ENCODE data around the gene FAM20A.

Gene FAM20A

DNA sequence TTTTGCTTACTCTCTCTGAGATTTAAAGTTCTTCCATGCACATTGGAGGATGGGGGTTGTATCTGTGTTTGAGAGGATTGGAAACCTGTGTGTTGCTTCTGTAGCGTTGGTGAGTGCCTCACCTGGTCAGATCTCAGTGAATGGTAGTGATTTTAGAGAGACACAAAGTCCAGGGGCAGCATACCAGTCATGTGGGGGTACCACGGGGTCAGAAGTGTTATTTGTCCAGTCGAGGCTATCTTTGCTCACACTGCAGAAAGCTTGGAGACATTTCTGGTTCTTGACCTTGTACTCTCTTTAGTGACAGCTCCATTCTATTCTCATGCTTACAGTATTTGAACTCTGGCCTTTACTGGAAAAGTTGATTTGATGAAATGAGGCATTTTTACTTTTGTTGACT lies 65.2 kb downstream of the FAM20A start:
- TF ChIP-seq, protein P1, sequence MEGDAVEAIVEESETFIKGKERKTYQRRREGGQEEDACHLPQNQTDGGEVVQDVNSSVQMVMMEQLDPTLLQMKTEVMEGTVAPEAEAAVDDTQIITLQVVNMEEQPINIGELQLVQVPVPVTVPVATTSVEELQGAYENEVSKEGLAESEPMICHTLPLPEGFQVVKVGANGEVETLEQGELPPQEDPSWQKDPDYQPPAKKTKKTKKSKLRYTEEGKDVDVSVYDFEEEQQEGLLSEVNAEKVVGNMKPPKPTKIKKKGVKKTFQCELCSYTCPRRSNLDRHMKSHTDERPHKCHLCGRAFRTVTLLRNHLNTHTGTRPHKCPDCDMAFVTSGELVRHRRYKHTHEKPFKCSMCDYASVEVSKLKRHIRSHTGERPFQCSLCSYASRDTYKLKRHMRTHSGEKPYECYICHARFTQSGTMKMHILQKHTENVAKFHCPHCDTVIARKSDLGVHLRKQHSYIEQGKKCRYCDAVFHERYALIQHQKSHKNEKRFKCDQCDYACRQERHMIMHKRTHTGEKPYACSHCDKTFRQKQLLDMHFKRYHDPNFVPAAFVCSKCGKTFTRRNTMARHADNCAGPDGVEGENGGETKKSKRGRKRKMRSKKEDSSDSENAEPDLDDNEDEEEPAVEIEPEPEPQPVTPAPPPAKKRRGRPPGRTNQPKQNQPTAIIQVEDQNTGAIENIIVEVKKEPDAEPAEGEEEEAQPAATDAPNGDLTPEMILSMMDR (IDR thresholded peaks at IDR 0.05; ENCODE audit: low read depth, low read length) = no peak
- H3K4me3 ChIP-seq (ENCODE audit: low read depth, low read length) = no peak overlapping the region

DNA sequence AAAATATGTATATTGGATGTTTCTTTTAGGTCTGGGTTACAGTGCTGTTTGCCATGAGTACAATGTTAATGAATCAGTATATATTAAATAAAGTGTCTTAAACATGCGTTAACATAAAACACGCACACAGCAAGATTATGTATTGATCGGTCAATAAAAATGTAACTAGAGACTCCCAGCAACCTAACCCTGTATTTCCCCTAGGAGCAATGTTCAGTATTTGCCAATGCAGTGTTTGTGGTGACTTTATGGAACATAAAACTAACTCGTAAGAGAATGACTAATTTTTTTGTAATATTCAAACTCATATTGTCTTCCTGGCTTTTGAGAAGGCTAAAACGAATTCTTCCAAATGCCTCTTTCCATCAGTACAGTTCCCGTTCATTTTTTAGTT lies 66.5 kb downstream of the FAM20A start:
- TF ChIP-seq, protein P1 (IDR thresholded peaks at IDR 0.05; ENCODE audit: low read depth, low read length) = no peak
- H3K4me3 ChIP-seq (ENCODE audit: low read depth, low read length) = no peak overlapping the region

DNA sequence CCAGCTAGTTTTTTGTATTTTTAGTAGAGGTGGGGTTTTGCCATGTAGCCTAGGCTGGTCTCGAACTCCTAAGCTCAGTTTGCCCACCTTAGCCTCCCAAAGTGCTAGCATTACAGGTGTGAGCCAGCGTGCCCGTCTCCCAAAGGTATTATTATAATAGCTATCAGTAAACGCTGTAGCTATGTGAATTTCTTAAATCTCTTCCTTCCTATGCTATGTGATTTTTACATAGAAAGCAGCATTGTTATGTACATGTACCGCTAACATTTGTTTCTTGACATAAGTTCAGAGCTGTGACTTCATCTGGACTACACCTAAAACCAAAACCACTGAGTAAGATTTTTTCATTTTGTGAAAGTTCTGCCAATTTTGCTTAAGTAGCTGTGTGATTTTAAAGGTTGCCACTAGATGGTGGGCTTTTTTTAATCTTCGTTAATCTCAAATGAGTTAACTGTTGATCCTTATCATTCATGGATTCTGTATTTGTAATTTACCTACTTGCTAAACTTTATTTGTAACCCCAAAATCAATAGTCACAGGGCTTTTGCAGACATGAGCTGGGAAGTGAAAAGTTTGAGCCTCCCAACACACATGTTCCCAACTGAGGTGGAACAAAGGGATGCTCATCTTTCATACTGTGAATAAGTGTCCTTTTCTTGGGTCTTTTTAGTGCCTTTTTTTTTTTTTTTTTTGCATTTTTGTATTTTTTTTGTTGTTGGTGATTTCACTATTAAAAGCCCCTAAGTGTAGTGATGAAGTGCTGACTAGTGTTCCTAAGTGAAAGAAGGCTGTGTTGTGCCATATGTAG lies 67.1 kb downstream of the FAM20A start:
- H3K4me3 ChIP-seq (ENCODE audit: low read depth, low read length) = no peak overlapping the region
- TF ChIP-seq, protein P1 (IDR thresholded peaks at IDR 0.05; ENCODE audit: low read depth, low read length) = no peak

DNA sequence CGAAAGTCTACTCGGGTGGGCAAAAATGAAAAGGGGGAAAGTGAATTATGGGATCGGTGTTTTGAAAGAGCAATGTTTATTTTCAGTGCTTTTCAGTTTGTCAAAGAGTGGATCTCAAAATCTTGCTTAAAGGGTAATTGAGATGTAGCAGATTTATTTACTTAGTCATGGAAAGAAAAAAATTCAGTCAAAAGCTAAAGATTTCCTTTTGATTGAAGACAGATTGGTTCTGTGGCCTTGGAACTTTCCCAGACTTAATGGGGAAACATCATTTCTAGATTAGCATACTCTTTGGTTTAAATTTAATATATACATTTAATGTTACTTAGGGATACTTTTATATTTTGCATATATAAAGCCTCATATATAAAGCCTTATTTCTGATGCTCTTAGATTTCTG lies 68.3 kb downstream of the FAM20A start:
- TF ChIP-seq, protein P1 (IDR thresholded peaks at IDR 0.05; ENCODE audit: low read depth, low read length) = no peak
- no peak overlapping the region for H3K4me3 ChIP-seq (ENCODE audit: low read depth, low read length)

DNA sequence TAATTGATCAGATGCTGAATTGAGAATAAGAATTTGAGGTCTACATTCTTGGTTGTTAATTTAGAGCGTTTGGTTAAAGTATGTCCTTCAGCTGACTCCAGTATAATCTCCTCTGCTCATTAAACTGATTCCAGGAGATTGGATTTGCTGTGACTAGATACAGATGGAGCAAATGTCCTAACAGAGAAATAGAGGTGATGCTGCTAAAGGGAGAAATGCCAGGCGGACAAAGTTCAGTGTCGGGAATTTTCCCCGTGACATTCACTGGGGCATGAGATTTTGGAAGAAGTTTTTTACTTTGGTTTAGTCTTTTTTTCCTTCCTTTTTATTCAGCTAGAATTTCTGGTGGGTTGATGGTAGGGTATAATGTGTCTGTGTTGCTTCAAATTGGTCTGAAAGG lies 69.9 kb downstream of the FAM20A start:
- TF ChIP-seq, protein P1 (IDR thresholded peaks at IDR 0.05; ENCODE audit: low read depth, low read length) = no peak
- no peak overlapping the region for H3K4me3 ChIP-seq (ENCODE audit: low read depth, low read length)

GRCh38 chr17:68527314-68527713 lies 73.9 kb downstream of the FAM20A start:
- no peak overlapping the region for H3K4me3 ChIP-seq (ENCODE audit: low read depth, low read length)
- TF ChIP-seq, protein P1 (IDR thresholded peaks at IDR 0.05; ENCODE audit: low read depth, low read length) = no peak

DNA sequence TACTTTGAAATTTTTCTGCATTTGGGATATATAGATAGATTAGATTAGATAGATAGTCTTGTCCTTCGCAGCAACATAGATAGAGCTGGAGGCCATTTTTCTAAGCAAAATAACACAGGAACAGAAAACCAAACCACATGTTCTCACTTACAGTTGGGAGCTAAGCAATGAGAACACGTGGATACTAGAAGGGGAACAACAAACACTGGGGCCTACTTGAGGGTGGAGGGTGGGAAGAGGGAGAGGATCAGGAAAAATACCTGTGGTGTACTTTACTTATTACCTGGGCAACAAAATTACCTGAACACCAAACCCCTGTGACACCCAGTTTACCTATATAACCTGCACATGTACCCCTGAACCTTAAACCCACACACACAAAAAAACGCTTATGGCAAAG lies 74.6 kb downstream of the FAM20A start:
- H3K4me3 ChIP-seq (ENCODE audit: low read depth, low read length) = no peak overlapping the region
- TF ChIP-seq, protein P1 (IDR thresholded peaks at IDR 0.05; ENCODE audit: low read depth, low read length) = no peak

Data from WI38 (cell line).